Measurements from ENCODE around the gene MTRFR.
"Not testable (repeated sequence)": the region's sequence is repeated elsewhere in the genome, so short reads cannot be mapped to it uniquely, and the experiment has no call there.

DNA sequence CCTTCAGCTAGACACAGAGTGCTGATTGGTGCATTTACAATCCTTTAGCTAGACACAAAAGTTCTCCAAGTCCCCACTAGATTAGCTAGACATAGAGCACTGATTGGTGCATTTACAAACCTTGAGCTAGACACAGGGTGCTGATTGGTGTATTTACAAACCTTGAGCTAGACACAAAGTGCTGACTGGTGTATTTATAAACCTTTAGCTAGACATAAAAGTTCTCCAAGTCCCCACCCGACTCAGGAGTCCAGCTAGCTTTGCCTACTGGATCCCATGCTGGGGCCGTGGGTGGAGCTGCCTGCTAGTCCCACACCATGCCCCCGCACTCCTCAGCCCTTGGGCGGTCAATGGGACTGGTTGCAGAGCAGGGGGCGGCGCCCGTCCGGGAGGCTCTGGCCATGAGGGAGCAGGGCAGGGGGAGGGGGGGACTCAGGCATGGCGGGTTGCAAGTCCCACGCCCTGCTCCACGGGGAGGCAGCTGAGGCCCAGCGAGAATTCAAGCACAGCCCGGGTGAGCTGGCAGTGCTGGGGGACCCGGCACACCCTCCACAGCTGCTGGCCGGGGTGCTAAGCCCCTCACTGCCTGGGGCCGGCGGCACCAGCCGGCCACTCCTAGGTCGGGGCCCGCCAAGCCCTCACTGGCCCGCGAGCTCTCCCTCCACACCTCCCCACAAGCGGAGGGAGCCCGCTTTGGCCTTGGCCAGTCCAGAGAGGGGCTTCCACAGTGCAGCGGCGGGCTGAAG, 15.9 kb downstream of the MTRFR start:
- TF ChIP-seq, protein P1, sequence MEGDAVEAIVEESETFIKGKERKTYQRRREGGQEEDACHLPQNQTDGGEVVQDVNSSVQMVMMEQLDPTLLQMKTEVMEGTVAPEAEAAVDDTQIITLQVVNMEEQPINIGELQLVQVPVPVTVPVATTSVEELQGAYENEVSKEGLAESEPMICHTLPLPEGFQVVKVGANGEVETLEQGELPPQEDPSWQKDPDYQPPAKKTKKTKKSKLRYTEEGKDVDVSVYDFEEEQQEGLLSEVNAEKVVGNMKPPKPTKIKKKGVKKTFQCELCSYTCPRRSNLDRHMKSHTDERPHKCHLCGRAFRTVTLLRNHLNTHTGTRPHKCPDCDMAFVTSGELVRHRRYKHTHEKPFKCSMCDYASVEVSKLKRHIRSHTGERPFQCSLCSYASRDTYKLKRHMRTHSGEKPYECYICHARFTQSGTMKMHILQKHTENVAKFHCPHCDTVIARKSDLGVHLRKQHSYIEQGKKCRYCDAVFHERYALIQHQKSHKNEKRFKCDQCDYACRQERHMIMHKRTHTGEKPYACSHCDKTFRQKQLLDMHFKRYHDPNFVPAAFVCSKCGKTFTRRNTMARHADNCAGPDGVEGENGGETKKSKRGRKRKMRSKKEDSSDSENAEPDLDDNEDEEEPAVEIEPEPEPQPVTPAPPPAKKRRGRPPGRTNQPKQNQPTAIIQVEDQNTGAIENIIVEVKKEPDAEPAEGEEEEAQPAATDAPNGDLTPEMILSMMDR (IDR thresholded peaks at IDR 0.05) = not testable (repeated sequence)
- not testable (repeated sequence) for TF ChIP-seq EZH2 (IDR thresholded peaks at IDR 0.05; ENCODE audit: borderline replicate concordance, insufficient read depth, low read depth, low read length, poor library complexity, severe bottlenecking)

Measured in B cell (primary cell).